Esophagus (tissue), 2 donors: Measurements from ENCODE around the gene CREB3L1. TPM values are rescaled to one million over a fixed set of nuclear protein-coding genes. Genes with fewer than 3 reads are reported as not detected.

Experiments used
- H3K27ac ChIP-seq, 2 donors: one replicate each; pipeline ENCODE4 v1.5.1; 2013; ENCODE audit warnings: low read depth in 2 of 2, mild to moderate bottlenecking in 2 of 2, inconsistent platforms in 1 of 2, low read length in 1 of 2, moderate library complexity in 1 of 2
- H3K27me3 ChIP-seq, 2 donors: one replicate each; pipeline ENCODE4 v1.6.1; 2013; ENCODE audit warnings: low read length in 2 of 2, control low read depth in 1 of 2, mild to moderate bottlenecking in 1 of 2; ENCODE audit not compliant: insufficient read depth in 2 of 2, control insufficient read depth in 1 of 2
- H3K36me3 ChIP-seq, 2 donors: one replicate each; pipeline ENCODE4 v1.6.1; 2013; ENCODE audit warnings: low read length in 1 of 2; ENCODE audit not compliant: control insufficient read depth in 2 of 2, insufficient read depth in 2 of 2
- H3K4me1 ChIP-seq, 2 donors: one replicate each; pipeline ENCODE4 v1.6.1; 2013; ENCODE audit warnings: low read length in 1 of 2; ENCODE audit not compliant: control insufficient read depth in 2 of 2, insufficient read depth in 2 of 2
- H3K4me3 ChIP-seq, 2 donors: one replicate each; pipeline ENCODE4 v1.5.1; 2013; ENCODE audit warnings: low read length in 2 of 2, mild to moderate bottlenecking in 2 of 2, low read depth in 1 of 2, moderate library complexity in 1 of 2
- H3K9me3 ChIP-seq, 2 donors: one replicate each; pipeline ENCODE4 v1.6.1; 2013; ENCODE audit warnings: mild to moderate bottlenecking in 2 of 2, low read depth in 1 of 2, low read length in 1 of 2, moderate library complexity in 1 of 2; ENCODE audit not compliant: control insufficient read depth in 2 of 2, insufficient read depth in 1 of 2
- WGBS, 2 donors: extraction: QIAGEN DNeasy Blood & Tissue Kit; methylation state at CpG; one replicate each; pipeline ENCODE4 v1.1.7; 2013; 5-methylcytosine and 5-hydroxymethylcytosine counted together
- polyA plus RNA-seq, 2 donors: library from polyadenylated mRNA; stranded (reverse); fragments of 200-250 nt; gene quantifications; one replicate each; pipeline ENCODE4 v1.2.3, GENCODE V29; 2013
- donor health status: healthy with polysubstance abuse.
- donor health status: Bipolar disorder and iron deficiency.

The CREB3L1 gene
- polyA plus RNA-seq, 2 donors = 0.31 to 0.60 TPM

DNA sequence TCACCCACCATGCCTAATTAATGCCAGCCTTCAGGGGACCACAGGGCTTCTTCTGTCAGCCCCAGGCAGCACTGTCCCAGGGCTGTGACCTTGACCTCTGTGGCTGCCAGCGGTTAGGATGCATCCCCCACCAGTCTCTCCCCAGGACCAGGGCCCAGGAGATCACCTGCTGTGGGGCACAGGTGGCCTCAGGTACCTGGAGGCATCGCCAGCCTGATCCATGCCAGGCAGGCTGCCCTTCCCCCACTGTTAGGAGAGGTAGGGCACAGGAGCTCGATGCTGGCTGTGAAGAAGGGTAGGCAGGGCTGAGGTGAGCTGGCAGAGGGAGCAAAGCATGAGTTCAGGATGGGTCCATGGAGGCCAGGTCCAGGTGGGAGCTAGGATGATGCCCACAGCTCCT lies 87.3 kb downstream of the CREB3L1 start:
- H3K36me3 ChIP-seq = peaks cover 0 to 17% of the 10 kb centered on the region in 2 donors
- H3K27ac ChIP-seq = no peak overlapping the region
- no peaks in the 10 kb centered on the region for H3K9me3 ChIP-seq
- H3K4me3 ChIP-seq = no peak overlapping the region
- H3K27me3 ChIP-seq = no peaks in the 10 kb centered on the region
- peaks cover 13 to 30% of the 10 kb centered on the region in 2 donors for H3K4me1 ChIP-seq
- 76 to 78% methylated on average over 3 of the region's 3 CpGs for WGBS, 2 donors

DNA sequence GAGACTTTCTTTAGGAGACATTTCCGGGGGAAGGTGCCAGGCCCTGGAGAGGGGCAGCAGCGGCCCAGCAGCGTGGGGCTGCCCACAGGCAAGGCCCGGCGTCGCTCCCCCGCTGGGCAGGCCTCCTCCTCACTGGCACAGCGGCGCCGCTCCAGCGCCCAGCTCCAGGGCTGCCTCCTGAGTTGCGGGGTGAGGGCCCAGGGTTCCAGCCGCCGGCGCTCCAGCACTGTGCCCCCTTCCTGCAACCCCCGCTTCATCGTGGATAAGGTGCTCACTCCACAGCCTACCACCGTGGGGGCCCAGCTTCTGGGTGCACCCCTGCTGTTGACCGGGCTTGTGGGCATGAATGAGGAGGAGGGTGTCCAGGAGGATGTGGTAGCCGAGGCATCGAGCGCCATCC lies 88.8 kb downstream of the CREB3L1 start:
- Histone ChIP-seq H3K27ac (no peak overlapping the region), H3K4me1 (peaks cover 11 to 27% of the 10 kb centered on the region in 2 donors), H3K9me3 (no peaks in the 10 kb centered on the region), H3K36me3 (peaks cover 0 to 26% of the 10 kb centered on the region in 2 donors), H3K27me3 (no peaks in the 10 kb centered on the region), H3K4me3 (no peak overlapping the region)
- 90% methylated on average over 22 of the region's 22 CpGs for WGBS, 2 donors

DNA sequence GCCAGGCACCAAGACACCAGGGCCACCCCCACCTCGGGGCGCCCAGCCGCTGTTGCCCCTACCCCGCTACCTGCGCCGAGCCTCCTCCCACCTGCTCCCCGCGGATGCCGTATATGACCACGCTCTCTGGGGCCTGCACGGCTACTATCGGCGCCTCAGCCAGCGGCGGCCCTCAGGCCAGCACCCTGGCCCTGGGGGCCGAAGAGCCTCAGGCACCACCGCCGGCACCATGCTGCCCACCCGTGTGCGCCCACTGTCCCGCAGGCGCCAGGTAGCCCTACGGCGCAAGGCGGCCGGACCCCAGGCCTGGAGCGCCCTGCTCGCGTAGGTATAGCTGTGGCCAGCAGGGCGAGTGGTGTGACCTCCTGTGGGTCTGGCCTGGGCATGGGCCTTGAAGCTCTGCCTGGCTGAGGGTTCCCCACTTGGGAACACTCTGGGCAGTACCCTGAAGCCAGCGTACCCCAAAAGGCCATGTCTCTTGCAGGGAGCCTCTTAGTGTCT lies 89.2 kb downstream of the CREB3L1 start:
- Histone ChIP-seq H3K27me3 (no peaks in the 10 kb centered on the region), H3K9me3 (no peaks in the 10 kb centered on the region), H3K36me3 (peaks cover 0 to 30% of the 10 kb centered on the region in 2 donors), H3K27ac (no peak overlapping the region), H3K4me1 (peaks cover 10 to 26% of the 10 kb centered on the region in 2 donors), H3K4me3 (no peak overlapping the region)
- 92 to 93% methylated on average over 31 of the region's 31 CpGs for WGBS, 2 donors

DNA sequence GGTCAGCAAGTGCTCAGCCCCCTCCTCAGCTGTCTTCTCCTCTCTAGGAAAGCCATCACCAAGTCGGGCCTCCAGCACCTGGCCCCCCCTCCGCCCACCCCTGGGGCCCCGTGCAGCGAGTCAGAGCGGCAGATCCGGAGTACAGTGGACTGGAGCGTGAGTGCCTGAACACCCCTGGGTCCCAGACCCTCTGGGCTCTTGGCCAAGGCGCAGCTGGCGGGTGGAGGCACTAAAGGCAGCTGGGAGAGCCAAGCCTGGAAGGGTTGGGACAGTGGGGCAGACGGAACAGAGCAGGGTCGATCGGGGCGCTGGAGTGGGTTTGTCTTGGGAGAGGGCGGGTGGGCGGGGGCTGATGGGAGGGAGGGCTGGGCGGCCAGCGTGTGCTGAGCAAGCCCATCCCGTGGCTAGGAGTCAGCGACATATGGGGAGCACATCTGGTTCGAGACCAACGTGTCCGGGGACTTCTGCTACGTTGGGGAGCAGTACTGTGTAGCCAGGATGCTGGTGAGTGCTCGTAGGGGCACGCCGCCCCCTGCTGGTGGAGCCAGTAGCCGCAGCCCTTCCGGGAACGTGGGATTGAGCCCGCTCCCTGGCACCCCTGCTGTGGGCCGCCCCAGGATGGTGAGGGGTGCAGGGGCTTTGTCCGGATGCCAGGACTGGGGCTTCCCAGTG lies 89.9 kb downstream of the CREB3L1 start:
- 25 to 30% methylated on average over 30 to 32 of the region's 32 CpGs for whole genome bisulfite sequencing, 2 donors
- Histone ChIP-seq H3K27me3 (no peaks in the 10 kb centered on the region), H3K4me1 (peaks cover 10 to 21% of the 10 kb centered on the region in 2 donors), H3K9me3 (no peaks in the 10 kb centered on the region), H3K36me3 (peaks cover 0 to 36% of the 10 kb centered on the region in 2 donors), H3K27ac (no peak overlapping the region), H3K4me3 (no peak overlapping the region)

DNA sequence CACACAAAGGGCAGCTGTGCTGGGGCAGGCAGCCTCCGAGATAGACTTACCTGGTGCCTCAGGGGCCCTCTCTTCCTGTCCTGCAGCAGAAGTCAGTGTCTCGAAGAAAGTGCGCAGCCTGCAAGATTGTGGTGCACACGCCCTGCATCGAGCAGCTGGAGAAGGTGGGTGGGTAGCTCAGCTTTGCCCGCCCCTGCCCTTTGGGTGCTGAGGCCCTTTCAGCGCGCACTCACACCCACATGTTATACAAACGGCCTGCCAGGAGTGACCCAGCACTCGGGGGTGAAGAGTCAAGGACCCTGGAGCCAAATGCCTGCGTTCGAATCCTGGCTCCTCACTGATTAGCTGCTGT lies 90.4 kb downstream of the CREB3L1 start:
- Histone ChIP-seq H3K36me3 (peaks cover 0 to 39% of the 10 kb centered on the region in 2 donors), H3K4me3 (no peak overlapping the region), H3K9me3 (no peaks in the 10 kb centered on the region), H3K27ac (no peak overlapping the region), H3K27me3 (no peaks in the 10 kb centered on the region), H3K4me1 (peaks cover 5 to 17% of the 10 kb centered on the region in 2 donors)
- WGBS, 2 donors = 78% methylated on average over 11 to 12 of the region's 12 CpGs

DNA sequence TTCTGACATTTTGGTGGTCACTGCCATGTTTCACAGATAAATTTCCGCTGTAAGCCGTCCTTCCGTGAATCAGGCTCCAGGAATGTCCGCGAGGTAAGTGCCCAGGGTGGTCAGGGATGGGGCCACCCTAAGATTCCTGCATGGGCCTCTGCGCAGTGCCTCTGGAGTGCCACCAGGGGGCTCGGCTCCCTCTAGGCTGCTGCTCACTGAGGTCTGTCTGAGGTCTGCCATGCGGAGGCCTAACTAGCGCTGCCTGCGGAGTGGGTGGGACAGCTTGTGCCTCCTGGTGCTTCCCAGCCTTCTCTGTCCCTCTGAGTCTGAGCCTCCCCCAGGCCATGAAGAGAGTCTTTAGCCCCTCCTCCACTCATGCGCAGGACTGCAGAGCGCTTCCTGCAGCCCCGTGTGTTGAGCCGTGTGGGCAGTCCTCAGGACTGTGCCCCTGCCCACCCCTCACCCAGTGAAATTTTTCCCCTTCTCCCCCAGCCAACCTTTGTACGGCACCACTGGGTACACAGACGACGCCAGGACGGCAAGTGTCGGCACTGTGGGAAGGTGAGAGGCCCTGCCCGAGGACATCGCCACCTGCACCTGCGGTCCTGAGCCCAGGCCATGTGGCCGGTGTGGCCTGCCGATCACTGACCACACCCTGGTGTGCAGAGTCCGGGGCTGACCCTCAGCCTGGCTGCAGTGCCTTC lies 92.1 kb downstream of the CREB3L1 start:
- Histone ChIP-seq H3K36me3 (peaks cover 0 to 44% of the 10 kb centered on the region in 2 donors), H3K4me3 (no peak overlapping the region)
- WGBS, 2 donors = 74 to 75% methylated on average over 25 of the region's 25 CpGs

DNA sequence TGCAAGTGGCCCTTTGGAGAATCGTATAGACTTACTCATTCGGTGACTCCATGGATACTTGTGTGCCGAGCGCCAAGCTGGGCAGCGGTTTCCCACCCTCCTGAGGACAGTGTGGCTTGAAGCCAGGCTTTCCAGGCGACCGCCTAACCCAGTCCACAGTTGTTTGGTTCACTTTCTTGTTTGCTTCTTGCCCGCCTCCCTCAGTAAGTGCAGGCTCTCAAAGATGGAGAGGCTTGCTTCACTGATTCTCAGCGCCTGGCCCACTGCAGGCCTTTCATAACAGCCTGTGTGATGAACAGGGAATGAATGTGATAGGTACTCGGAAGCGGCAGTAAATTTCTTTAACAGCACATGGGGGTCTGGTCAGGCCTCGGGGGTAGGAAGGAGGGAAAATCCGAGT lies 92.8 kb downstream of the CREB3L1 start:
- Histone ChIP-seq H3K4me3 (no peak overlapping the region), H3K27me3 (no peaks in the 10 kb centered on the region), H3K36me3 (peaks cover 0 to 50% of the 10 kb centered on the region in 2 donors), H3K27ac (no peak overlapping the region), H3K4me1 (peaks cover 0 to 4% of the 10 kb centered on the region in 2 donors), H3K9me3 (no peaks in the 10 kb centered on the region)
- 89 to 91% methylated on average over 13 of the region's 13 CpGs for WGBS, 2 donors

More for the DNA sequence above, 92.1 kb downstream of the CREB3L1 start:
- Histone ChIP-seq H3K27ac (no peak overlapping the region), H3K4me1 (peaks cover 0 to 4% of the 10 kb centered on the region in 2 donors), H3K9me3 (no peaks in the 10 kb centered on the region), H3K27me3 (no peaks in the 10 kb centered on the region)

Other genes starting within 250 kb of the CREB3L1 start
- gene PHF21A, start 156.2 kb upstream of the CREB3L1 start, polyA plus RNA-seq = 10 to 100 TPM in 1 of 2 donors, 1 to 10 TPM in 1; 8.8 to 14.0 TPM
- gene DGKZ, start 69.8 kb downstream of the CREB3L1 start, polyA plus RNA-seq = 10 to 100 TPM; 27.3 to 36.6 TPM
- gene MDK, start 104.0 kb downstream of the CREB3L1 start, polyA plus RNA-seq = 10 to 100 TPM; 19.9 to 24.3 TPM
- gene CHRM4, start 114.1 kb downstream of the CREB3L1 start, polyA plus RNA-seq = under 1 TPM in 1 of 2 donors, not detected in 1; 0.02 TPM